NCI-H748 treated with DMSO at 0.1 percent for 48 hours (cell line): ENCODE measurements around the gene PSMB4.
A peak's percentile ranks its signal among the peaks of the same experiment; 100 is the strongest.

ENCODE experiments used
- DNase-seq: peaks from one replicate; lab custom pipeline; 2025; lab: John Stamatoyannopoulos, UW

Gene PSMB4

GRCh38 chr1:151443846-151444782 lies 44.7 kb downstream of the PSMB4 start:
- DNase-seq: peak; percentile 22

DNA sequence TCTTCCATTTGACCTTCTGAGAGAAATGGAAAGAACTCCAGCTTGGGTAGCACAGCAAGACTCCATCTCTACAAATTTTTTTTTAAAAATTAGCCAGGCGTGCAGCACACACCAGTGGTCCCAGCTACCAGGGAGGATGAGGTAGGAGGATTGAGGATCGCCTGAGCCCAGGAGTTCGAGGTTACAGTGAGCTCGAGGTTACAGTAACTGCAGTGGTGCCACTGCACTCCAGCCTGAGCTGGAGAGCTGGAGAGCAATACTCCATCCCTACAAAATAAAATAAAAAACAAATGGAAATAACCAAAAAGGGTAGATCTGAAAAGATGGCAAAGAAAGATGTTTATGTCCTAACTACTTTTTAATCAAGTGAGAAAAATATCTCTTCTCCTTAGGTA lies 45.4 kb downstream of the PSMB4 start:
- no peak for DNase-seq

DNA sequence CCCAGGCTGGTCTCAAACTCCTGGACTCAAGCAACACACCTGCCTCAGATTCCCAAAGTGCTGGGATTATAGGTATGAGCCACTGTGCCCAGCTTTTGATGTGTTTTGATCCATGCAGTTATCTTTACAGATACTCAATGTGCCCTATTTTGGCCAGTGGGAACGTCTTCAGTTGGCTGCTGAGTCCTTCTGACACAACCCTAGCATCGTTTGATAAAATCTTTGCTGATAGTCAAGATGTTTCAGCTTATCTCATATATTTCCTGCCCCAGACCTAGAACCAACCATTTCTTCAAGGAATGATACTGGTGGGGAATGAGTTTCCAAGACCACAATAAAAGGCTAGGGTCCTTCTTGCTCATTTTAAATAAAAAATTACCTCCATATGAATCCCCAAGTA lies 48.3 kb downstream of the PSMB4 start:
- DNase-seq: no peak
